Nephron progenitor cell (in vitro differentiated cells): ENCODE measurements around the gene TTLL3.

ENCODE experiments used
- DNase-seq: peaks from one replicate; pipeline ENCODE4 v3.0.0; 2021
- H3K27ac Mint-ChIP-seq: 2 replicates; pipeline ENCODE4 v1.8.0; 2021; ENCODE audit warnings: mild to moderate bottlenecking, moderate library complexity, mixed read lengths
- H3K27me3 Mint-ChIP-seq: 2 replicates; pipeline ENCODE4 v1.8.0; 2021; ENCODE audit warnings: mild to moderate bottlenecking, low read depth, mixed read lengths; ENCODE audit not compliant: poor library complexity
- H3K36me3 Mint-ChIP-seq: 2 replicates; pipeline ENCODE4 v1.8.0; 2021; ENCODE audit warnings: low read depth, mixed read lengths
- H3K4me1 Mint-ChIP-seq: 2 replicates; pipeline ENCODE4 v1.8.0; 2021; ENCODE audit warnings: mixed read lengths
- H3K4me3 Mint-ChIP-seq: 2 replicates; pipeline ENCODE4 v1.8.0; 2021; ENCODE audit warnings: mild to moderate bottlenecking, moderate library complexity, mixed read lengths
- H3K9me3 Mint-ChIP-seq: 2 replicates; pipeline ENCODE4 v1.8.0; 2021; ENCODE audit warnings: mild to moderate bottlenecking, moderate library complexity, mixed read lengths
- TF ChIP-seq, protein P1 (sequence below): fragments of 200-600 bp; sonication (generic); IDR thresholded peaks from 2 replicates; pipeline ENCODE4 v1.5.0; 2021; ENCODE audit warnings: antibody characterized with exemption

Gene TTLL3, protein sequence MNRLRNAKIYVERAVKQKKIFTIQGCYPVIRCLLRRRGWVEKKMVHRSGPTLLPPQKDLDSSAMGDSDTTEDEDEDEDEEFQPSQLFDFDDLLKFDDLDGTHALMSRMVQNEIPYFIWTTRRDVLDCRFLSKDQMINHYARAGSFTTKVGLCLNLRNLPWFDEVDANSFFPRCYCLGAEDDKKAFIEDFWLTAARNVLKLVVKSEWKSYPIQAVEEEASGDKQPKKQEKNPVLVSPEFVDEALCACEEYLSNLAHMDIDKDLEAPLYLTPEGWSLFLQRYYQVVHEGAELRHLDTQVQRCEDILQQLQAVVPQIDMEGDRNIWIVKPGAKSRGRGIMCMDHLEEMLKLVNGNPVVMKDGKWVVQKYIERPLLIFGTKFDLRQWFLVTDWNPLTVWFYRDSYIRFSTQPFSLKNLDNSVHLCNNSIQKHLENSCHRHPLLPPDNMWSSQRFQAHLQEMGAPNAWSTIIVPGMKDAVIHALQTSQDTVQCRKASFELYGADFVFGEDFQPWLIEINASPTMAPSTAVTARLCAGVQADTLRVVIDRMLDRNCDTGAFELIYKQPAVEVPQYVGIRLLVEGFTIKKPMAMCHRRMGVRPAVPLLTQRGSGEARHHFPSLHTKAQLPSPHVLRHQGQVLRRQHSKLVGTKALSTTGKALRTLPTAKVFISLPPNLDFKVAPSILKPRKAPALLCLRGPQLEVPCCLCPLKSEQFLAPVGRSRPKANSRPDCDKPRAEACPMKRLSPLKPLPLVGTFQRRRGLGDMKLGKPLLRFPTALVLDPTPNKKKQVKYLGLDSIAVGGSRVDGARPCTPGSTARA

GRCh38 chr3:9809615-9810432, at the start of gene TTLL3:
Gene TTLL3 (plus strand): TSS chr3:9810262. CDS start chr3:9810662, 400 bp downstream.
- Mint-ChIP-seq H3K4me3 (peak within 1 kb of the TSS; percentile 86), H3K27me3 (peaks cover 4% of the 10 kb centered on the region), H3K36me3 (peaks cover 11% of the 10 kb centered on the region), H3K4me1 (peaks cover 31% of the 10 kb centered on the region), H3K9me3 (no peaks in the 10 kb centered on the region), H3K27ac (peak within 1 kb of the TSS; percentile 98)
- DNase-seq, result peak; percentile 86
- TF ChIP-seq, protein P1, sequence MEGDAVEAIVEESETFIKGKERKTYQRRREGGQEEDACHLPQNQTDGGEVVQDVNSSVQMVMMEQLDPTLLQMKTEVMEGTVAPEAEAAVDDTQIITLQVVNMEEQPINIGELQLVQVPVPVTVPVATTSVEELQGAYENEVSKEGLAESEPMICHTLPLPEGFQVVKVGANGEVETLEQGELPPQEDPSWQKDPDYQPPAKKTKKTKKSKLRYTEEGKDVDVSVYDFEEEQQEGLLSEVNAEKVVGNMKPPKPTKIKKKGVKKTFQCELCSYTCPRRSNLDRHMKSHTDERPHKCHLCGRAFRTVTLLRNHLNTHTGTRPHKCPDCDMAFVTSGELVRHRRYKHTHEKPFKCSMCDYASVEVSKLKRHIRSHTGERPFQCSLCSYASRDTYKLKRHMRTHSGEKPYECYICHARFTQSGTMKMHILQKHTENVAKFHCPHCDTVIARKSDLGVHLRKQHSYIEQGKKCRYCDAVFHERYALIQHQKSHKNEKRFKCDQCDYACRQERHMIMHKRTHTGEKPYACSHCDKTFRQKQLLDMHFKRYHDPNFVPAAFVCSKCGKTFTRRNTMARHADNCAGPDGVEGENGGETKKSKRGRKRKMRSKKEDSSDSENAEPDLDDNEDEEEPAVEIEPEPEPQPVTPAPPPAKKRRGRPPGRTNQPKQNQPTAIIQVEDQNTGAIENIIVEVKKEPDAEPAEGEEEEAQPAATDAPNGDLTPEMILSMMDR, result no peak

DNA sequence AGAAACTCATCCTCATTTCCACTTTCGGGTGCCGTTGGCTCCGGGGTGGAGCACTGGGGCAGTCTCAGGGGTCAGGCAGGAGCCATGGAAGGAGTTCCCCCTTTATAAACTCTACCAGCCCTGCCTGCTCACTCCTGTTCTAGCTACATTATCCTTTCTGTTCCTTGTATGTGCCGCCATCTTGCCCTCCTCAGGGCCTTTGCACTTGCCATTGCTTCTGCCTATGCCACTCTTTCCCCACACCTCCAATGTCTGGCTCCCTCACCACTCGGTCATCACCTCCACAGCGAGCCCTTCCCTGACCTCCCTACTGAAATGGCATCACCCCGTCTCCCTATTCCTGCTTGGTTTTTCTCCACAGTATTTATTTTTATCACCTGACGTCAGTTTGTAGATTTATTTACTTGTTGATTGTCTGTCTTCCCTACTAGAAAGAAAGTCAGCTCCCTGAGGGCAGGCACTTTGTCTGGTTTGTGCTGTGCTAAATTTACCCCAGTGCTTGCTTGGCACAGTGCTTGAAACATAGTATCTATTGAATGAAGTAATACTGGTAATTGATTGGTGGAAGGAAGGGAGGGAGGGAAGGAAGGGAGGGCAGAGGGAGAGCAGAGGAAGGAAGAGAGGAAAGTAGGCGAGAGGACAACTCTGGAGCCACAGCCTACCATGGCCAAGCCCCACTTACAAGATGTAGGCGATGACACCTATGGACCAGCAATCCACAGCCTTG, 49.1 kb upstream of the TTLL3 start:
- Mint-ChIP-seq H3K27ac (peak overlapping the region; percentile 41), H3K27me3 (no peaks in the 10 kb centered on the region), H3K4me3 (no peak overlapping the region), H3K4me1 (peaks cover 3% of the 10 kb centered on the region), H3K9me3 (no peaks in the 10 kb centered on the region), H3K36me3 (peaks cover 44% of the 10 kb centered on the region)
- no peak for DNase-seq
- TF ChIP-seq, protein P1, result no peak

GRCh38 chr3:9761919-9762318, 48.1 kb upstream of the TTLL3 start:
- H3K36me3 Mint-ChIP-seq, result peaks cover 36% of the 10 kb centered on the region
- H3K27ac Mint-ChIP-seq, result no peak overlapping the region
- no peak for DNase-seq
- TF ChIP-seq, protein P1, result no peak
- no peak overlapping the region for H3K4me3 Mint-ChIP-seq
- no peaks in the 10 kb centered on the region for H3K9me3 Mint-ChIP-seq
- H3K27me3 Mint-ChIP-seq, result no peaks in the 10 kb centered on the region
- peaks cover 6% of the 10 kb centered on the region for H3K4me1 Mint-ChIP-seq

GRCh38 chr3:9762871-9763270, 47.2 kb upstream of the TTLL3 start:
- no peaks in the 10 kb centered on the region for H3K27me3 Mint-ChIP-seq
- H3K27ac Mint-ChIP-seq, result peak overlapping the region; percentile 25

GRCh38 chr3:9765865-9766264, 44.2 kb upstream of the TTLL3 start:
- TF ChIP-seq, protein P1, result no peak
- DNase-seq, result no peak
- Mint-ChIP-seq H3K4me3 (no peak overlapping the region), H3K9me3 (no peaks in the 10 kb centered on the region), H3K36me3 (peaks cover 9% of the 10 kb centered on the region), H3K27me3 (peaks cover 15% of the 10 kb centered on the region), H3K4me1 (peaks cover 17% of the 10 kb centered on the region), H3K27ac (peak overlapping the region; percentile 25)

More at GRCh38 chr3:9762871-9763270, 47.2 kb upstream of the TTLL3 start:
- DNase-seq, result no peak
- Mint-ChIP-seq H3K36me3 (peaks cover 33% of the 10 kb centered on the region), H3K4me1 (peaks cover 8% of the 10 kb centered on the region), H3K4me3 (no peak overlapping the region), H3K9me3 (no peaks in the 10 kb centered on the region)
- TF ChIP-seq, protein P1, result no peak
